GM19328 (cell line): Measurements from ENCODE around the gene CR1L.
"Not testable (repeated sequence)": the region's sequence is repeated elsewhere in the genome, so short reads cannot be mapped to it uniquely, and the experiment has no call there.

ENCODE experiments used
- ATAC-seq: cut with Tn5 transposase; IDR thresholded peaks from one replicate; pipeline ENCODE4 v1.9.1; 2021; ENCODE audit warnings: mild to moderate bottlenecking, moderate library complexity; ENCODE audit not compliant: unreplicated experiment

CR1L gene

GRCh38 chr1:207742850-207743555 is 98.1 kb downstream of the CR1L start:
- no peak for ATAC-seq

GRCh38 chr1:207744000-207744534 is 99.1 kb downstream of the CR1L start:
- no peak for ATAC-seq

- ATAC-seq: no peak
Observed at GRCh38 chr1:207745285-207745684, 100.4 kb downstream of the CR1L start.

- ATAC-seq: no peak
Observed at GRCh38 chr1:207745839-207746767, 101.2 kb downstream of the CR1L start.

- ATAC-seq: no peak
Observed at GRCh38 chr1:207747627-207748492, 102.9 kb downstream of the CR1L start.

GRCh38 chr1:207748737-207749528 is 104.0 kb downstream of the CR1L start:
- ATAC-seq: no peak

GRCh38 chr1:207750631-207751305 is 105.8 kb downstream of the CR1L start:
- ATAC-seq: no peak

- not testable (repeated sequence) for ATAC-seq
Observed at GRCh38 chr1:207751463-207751789, 106.5 kb downstream of the CR1L start.

GRCh38 chr1:207751790-207752455 is 107.0 kb downstream of the CR1L start, which contains the start of gene CD46:
Gene CD46 (plus strand): TSS chr1:207752054. CDS start chr1:207752213, 159 bp downstream.
- ATAC-seq: peak; percentile 93

- ATAC-seq: peak; percentile 31
Observed at GRCh38 chr1:207752456-207752998, 107.6 kb downstream of the CR1L start.

- no peak for ATAC-seq
Observed at GRCh38 chr1:207753611-207754010, 108.7 kb downstream of the CR1L start.

- ATAC-seq: no peak
Observed at GRCh38 chr1:207754011-207754410, 109.1 kb downstream of the CR1L start.

GRCh38 chr1:207754974-207755700 is 110.2 kb downstream of the CR1L start:
- no peak for ATAC-seq

GRCh38 chr1:207755846-207756693 is 111.1 kb downstream of the CR1L start:
- no peak for ATAC-seq

GRCh38 chr1:207762622-207763021 is 117.7 kb downstream of the CR1L start:
- no peak for ATAC-seq

- no peak for ATAC-seq
Observed at GRCh38 chr1:207763091-207763490, 118.2 kb downstream of the CR1L start.

GRCh38 chr1:207763972-207764371 is 119.0 kb downstream of the CR1L start:
- no peak for ATAC-seq
